Stimulated activated CD8-positive, alpha-beta memory T cell treated with anti-CD3 and anti-CD28 coated beads, Interleukin-15, amount 100 ng/mL, for 4 hours (primary cell): ENCODE results near the gene LINGO1.

Experiments used
- DNase-seq, 2 donors: peaks; one replicate each; pipeline ENCODE4 v3.0.0-alpha.2; 2020; ENCODE audit warnings: low read depth in 2 of 2

Gene LINGO1

GRCh38 chr15:77617476-77618230 lies 15.1 kb downstream of the LINGO1 start:
- DNase-seq: no peak

- DNase-seq: no peak
Observed at GRCh38 chr15:77616072-77616471, 16.6 kb downstream of the LINGO1 start.

GRCh38 chr15:77615472-77615871 lies 17.2 kb downstream of the LINGO1 start:
- DNase-seq: no peak

- no peak for DNase-seq
Observed at GRCh38 chr15:77614251-77614806, 18.4 kb downstream of the LINGO1 start.

- no peak for DNase-seq
Observed at GRCh38 chr15:77613814-77614213, 18.9 kb downstream of the LINGO1 start.

GRCh38 chr15:77612958-77613601 lies 19.6 kb downstream of the LINGO1 start:
- DNase-seq: no peak

GRCh38 chr15:77611767-77612166 lies 20.9 kb downstream of the LINGO1 start:
- no peak for DNase-seq

- no peak for DNase-seq
Observed at GRCh38 chr15:77610731-77611130, 22.0 kb downstream of the LINGO1 start.

- DNase-seq: no peak
Observed at GRCh38 chr15:77609558-77609957, 23.2 kb downstream of the LINGO1 start.

- DNase-seq: no peak
Observed at GRCh38 chr15:77608774-77609173, 23.9 kb downstream of the LINGO1 start.

- DNase-seq: no peak
Observed at GRCh38 chr15:77607894-77608261, 24.8 kb downstream of the LINGO1 start.

GRCh38 chr15:77607111-77607893 lies 25.4 kb downstream of the LINGO1 start:
- no peak for DNase-seq

- DNase-seq: no peak
Observed at GRCh38 chr15:77606142-77607034, 26.3 kb downstream of the LINGO1 start.

- DNase-seq: no peak
Observed at GRCh38 chr15:77605547-77605946, 27.2 kb downstream of the LINGO1 start.

- DNase-seq: no peak
Observed at GRCh38 chr15:77604973-77605372, 27.7 kb downstream of the LINGO1 start.

- DNase-seq: no peak
Observed at GRCh38 chr15:77603611-77604336, 28.9 kb downstream of the LINGO1 start.

- no peak for DNase-seq
Observed at GRCh38 chr15:77602800-77603199, 29.9 kb downstream of the LINGO1 start.

GRCh38 chr15:77599899-77600298 lies 32.8 kb downstream of the LINGO1 start:
- DNase-seq: no peak

- no peak for DNase-seq
Observed at GRCh38 chr15:77599357-77599756, 33.4 kb downstream of the LINGO1 start.

- no peak for DNase-seq
Observed at GRCh38 chr15:77598644-77599043, 34.1 kb downstream of the LINGO1 start.
